ENCODE results near the gene TSPAN18. TPM values are rescaled to one million over a fixed set of nuclear protein-coding genes. Genes with fewer than 3 reads are reported as not detected.

The TSPAN18 gene
- total RNA-seq, 1 experiment from 2014 or later, result 13.3 TPM

DNA sequence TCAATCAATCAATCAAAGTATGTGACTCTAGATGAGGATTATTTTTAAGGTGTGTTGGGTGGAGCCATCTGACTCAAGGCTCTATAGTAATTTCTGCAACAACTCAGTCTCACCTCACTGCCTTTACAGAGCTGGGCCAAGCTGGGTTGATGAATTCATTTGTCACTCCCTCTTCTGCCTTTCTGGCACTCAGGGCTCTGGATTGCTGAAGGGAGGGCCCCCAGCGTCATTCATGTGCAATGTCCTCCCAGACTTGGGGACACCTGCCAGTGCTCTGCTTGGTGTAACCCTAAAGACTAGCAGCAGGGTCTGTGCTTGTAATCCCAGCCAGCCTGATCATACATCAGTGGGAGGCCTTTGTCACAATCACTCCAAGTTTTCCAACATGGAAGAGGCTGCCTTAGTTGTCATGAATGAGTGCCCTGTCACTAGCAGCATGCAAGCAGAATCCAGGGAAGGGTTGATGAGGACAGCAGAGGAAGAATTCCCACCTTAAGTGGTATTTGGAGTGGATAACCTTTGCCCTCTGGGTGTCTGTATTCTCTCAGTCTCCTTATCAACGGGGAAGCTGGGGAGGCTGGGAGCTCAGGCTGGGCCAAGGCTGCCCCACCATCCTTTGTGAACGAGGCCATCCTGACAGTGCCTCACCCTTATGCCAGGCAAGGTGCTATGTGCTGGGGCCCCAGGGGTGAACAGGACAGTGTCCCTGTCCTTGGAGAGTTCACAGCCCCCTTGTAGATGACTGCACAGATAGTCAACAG lies 225.9 kb downstream of the TSPAN18 start:
- DNase-seq (ENCODE audit: low spot score), result no peak
- in situ Hi-C loops (cut with HindIII; ENCODE audit: low sequenced_read_pairs), result no loop called here

DNA sequence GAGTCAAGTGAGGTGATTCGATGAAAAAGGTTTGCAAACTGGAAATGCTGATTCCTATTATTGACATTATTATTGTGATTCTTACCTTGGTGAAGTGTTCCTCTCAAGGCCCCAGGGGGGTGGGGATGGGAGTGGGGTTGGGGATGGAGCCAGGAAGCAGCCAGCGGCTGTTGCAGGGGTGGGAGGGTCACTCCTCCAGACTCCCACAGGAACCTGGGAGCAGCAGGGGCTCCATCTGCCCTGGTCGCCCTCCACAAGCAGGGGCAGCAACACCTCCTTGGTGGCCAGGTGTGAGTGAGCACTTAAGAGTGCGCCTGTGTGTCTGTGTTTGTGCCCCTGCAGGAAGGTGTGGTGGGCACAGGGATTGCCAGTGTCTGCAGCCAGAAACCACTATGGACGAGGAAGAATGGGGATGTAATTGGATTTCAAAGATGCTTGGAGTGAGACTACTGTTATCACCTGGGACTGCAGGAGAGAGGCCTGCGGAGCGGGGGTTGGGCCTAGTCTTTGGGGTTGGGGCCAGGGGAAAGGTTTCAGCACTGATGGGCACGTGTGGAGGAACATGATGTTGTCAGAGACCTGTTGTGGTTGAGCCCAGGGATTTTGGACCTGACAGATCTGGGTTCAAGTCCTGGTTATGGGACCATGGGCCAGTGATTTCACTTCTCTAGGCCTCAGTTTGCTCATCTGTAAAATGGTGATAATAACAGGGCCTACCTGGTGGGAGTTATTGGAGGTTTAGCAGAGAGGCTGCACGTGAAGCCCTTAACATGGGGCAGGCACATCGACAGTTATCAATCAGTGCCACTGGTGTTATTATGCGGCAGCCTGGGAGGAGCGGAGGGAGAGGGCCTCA lies 227.5 kb downstream of the TSPAN18 start:
- in situ Hi-C loops (cut with HindIII; ENCODE audit: low sequenced_read_pairs), result no loop called here
- DNase-seq (ENCODE audit: low spot score), result no peak

DNA sequence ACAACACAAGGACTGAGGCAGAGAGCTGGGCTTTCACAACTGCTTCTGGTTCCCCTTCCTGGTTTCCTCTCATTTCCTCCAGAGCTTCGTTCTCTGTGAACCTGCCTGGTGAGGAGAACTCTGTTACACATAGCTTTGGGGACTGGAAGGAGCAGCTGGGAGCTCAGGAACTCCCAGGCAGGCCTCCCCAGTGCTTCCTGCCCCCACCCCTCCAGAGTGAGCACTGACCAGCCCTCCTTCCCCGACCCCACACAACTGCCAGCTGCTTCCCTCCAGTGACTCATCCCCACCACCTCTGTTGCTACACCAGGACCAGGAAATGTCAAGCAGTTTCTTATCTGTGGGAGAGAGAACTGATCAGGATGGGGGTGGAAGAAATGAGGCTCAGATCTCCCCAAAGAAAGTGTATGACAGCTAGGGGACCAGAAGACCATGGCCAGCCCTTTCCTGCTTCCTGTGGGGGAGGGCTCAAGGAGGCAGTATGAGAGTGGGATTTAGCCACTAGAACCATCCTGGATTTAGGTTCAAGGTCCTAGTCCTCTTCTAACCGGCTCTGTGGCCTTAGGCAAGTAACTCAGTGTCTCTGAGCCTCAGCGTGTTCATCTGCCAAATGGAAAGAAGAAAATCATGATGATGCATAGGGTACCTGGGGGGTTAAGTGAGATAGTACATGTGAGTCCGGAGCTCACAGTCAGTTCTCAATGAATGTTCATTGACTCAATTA lies 228.4 kb downstream of the TSPAN18 start:
- in situ Hi-C loops (cut with HindIII; ENCODE audit: low sequenced_read_pairs), result no loop called here
- DNase-seq (ENCODE audit: low spot score), result no peak

DNA sequence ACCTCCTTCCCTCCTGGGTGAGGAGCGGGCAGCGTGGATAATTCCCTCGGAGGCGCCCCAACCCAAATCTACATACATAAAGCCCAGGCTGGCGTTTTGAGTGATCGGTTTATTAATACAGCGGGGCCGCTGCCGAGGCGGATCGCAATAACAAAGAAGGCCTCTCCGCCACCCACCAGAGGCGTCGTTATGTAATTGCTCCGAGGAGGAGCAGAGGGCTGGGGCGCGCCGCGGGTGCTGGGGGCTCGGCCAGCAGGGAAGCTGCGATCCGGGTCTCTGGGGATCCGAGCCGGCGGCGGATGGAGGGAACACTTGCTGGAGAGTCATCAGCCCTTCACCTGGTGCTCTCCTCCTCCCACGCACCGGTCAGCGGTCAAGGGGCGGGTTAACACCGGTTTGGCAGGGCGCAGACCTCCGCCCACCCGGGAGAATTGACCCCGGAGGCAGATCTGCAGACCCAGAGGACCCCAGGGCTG lies 230.3 kb downstream of the TSPAN18 start:
- in situ Hi-C loops (cut with HindIII; ENCODE audit: low sequenced_read_pairs), result no loop called here
- no peak for DNase-seq (ENCODE audit: low spot score)

DNA sequence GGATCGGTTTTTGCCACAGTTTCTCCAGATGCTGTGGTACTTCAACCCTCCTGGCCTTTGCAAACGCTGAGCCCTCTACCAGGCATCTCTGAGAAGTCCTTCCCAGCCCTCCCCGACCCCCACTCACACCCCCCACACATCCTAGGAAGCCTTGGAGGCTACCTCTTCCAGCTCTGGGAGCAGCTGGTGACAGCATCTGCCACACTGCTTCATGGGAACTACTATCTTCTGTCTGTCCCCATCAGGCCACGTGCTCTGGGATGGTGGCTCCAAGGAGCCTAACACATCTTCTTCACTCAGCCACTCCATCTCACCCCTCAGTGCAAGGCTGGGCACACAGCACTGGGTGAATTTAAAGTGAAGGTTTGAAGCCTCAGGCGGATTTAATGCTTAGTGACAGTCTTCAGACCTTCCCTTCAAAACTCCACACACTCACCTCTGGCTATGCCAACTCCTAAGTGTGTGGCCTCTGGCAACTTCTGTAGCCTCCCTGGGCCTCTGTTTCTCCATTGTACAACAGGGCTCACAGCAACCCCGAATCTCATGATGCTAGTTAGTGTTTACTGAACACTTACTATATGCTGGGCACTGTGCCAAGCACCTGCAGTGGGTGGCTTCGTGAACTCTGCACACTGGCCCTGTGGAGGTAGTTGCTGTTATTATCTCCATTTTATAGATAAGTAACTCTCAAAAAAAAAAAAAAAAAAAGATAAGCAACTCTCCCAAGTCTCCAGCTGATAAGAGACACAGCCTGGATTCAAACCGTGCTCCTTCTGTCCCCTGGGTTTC lies 231.2 kb downstream of the TSPAN18 start:
- in situ Hi-C loops (cut with HindIII; ENCODE audit: low sequenced_read_pairs), result no loop called here
- DNase-seq (ENCODE audit: low spot score), result no peak

DNA sequence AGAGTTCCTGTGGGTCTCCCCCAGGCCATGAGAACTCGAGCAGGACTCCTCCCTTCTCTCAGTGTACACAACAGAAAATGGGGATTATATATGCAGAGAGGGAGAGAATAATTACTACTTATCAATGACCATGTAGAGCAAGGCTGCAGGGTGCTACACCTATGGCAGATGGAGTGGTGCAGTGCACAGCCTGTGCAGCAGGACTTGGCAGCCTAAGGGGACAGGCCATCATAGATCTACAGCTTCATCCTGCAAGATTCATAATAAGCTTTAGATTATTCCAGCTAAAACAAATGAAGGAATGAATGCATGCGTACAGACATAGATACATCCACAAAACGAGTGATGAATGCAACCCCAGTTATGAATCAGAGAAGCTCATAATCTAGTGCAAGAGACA lies 232.3 kb downstream of the TSPAN18 start:
- DNase-seq (ENCODE audit: low spot score), result no peak
- in situ Hi-C loops (cut with HindIII; ENCODE audit: low sequenced_read_pairs), result no loop called here

DNA sequence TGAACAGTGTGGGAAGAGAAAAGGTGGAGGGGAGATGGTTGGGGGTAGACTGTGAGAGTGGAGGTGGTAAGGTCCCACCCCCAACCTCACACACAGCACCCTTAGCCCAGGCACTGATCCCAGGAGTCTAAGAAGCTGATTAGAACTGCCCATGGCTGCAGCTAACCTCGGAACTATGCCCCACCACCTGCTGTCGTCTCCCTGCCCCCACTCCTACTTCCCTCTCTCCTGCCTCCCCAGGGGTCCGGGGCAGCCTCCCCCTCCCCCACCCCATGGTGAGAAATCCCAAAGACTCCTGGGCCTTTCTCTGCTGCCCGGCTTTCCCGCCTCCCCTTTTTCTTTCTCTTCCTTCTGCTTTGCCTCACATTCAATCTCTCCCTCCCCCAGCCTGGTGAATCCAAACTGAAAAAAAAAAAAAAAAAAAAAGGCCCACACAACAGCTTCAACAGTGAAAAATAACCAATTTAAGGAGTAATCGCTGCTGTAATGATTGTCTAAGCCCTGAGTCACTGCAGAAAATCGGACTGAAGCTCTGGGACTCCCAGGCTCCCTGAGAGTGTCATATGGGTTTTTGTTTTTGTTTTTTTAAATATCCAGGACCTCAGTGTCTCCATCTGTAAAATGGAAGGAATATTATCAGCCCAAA lies 233.6 kb downstream of the TSPAN18 start:
- in situ Hi-C loops (cut with HindIII; ENCODE audit: low sequenced_read_pairs), result no loop called here
- no peak for DNase-seq (ENCODE audit: low spot score)

DNA sequence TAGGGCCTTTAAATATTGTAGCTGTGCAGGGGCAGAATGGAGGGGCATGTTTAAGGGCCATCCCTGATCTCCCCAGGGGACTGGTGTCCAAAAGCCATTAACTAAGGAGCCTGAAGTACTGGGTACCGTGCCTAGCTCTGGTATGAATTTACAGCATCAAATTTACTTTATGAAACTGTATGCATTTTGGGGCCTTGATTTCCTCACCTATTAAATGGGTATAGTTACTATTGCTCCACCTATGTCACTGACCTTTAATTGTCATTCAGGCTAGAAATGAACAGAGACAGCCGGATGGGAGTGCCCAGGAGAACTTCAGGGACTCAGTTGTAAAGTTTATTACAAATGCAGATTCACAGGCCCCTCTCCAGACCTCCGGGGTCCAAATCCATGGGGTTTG lies 235.7 kb downstream of the TSPAN18 start:
- no peak for DNase-seq (ENCODE audit: low spot score)
- in situ Hi-C loops (cut with HindIII; ENCODE audit: low sequenced_read_pairs), result no loop called here

DNA sequence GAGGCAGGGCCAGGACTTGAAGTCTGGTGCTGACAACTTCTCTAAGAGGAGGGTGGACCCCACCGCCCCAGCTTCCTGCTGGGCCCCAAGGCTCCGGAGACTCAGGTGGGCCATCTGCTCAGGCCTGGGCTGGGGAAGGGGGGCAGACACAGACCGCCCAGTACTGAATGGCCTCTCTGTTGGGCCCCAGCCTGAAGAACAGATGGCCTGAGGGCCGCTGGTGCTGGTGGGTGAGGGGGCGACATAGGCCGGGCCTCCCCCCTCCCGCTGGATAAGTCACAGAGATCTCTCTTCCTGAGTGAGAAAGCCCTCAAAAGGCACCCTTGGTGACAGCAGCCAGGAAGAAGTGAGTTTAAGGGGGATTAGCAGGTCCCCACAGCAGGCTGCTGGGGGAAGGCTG lies 236.4 kb downstream of the TSPAN18 start:
- in situ Hi-C loops (cut with HindIII; ENCODE audit: low sequenced_read_pairs), result no loop called here
- DNase-seq (ENCODE audit: low spot score), result no peak

DNA sequence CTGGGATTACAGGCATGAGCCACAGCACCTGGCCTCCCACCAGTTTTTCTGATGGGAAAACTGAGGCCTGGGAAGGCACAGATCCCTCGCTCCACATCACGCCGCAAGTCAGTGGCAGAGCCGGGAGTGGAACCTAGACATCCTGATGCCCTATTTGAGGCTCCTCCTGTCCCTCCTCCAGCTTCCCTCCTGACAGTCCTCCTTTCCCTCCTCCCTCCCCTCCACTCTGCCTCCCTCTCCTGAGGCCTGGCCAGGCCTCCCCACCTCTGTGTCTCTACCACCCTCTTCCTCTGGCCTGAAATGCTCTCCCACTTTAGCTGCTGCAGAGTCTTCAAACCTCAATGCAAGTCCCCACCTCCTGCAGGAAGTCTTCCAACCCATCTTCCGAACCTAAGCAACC lies 237.2 kb downstream of the TSPAN18 start:
- in situ Hi-C loops (cut with HindIII; ENCODE audit: low sequenced_read_pairs), result no loop called here

DNA sequence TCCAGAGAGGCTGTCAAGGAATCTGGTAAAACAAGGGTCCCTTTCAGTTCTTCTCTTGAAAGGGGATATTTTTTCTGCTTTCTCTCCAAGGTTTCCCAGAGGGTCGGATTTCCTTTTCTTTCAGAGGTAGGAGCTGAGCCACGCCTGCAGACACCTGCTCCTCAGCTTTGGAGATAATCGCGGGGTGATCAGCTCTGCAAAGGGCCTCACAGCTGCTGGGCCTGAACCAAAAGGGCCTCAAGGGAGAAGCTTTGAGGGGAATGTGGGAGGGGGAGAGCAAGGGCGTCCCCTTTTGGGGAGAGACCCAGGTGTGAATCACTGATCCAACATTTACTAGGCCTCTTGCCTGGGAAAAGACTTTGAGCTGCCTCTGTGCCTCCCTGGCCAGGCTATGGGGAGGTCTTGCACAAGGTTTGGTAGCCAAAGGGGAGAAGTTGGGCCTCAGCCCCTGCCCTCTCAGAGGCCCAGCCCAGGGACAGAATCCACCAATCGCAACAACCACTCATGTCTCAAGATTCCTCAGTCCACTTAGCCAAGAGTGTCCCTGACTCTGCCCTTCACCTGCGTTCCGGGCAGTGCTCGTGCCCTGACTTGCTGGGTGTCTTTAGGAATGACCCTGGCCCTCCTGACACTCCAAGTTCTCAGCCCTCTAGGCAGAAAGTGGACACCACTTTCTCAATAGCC lies 237.9 kb downstream of the TSPAN18 start:
- no peak for DNase-seq (ENCODE audit: low spot score)
- in situ Hi-C loops (cut with HindIII; ENCODE audit: low sequenced_read_pairs), result no loop called here

More for the DNA sequence above, 237.2 kb downstream of the TSPAN18 start:
- DNase-seq (ENCODE audit: low spot score), result no peak

DNA sequence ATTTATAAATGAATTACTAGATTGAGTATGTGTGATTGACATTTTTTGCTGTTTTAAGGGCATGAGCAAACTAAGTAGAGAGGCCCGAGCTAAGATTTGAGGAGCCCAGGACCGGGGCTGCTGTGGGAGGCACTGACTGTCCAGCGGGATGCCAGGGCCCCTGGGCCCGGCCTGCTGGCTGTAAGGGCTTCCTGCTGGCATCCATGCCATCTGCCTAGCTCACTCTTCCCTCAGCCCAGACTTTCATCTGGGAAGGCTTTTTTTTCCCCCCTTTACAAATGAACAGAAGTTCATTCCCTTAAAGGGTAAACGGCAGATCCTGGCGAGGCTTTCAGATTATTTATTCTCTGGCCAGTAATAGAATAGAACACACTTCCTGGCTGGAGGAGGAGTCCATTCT lies 239.9 kb downstream of the TSPAN18 start:
- in situ Hi-C loops (cut with HindIII; ENCODE audit: low sequenced_read_pairs), result no loop called here
- DNase-seq (ENCODE audit: low spot score), result no peak

DNA sequence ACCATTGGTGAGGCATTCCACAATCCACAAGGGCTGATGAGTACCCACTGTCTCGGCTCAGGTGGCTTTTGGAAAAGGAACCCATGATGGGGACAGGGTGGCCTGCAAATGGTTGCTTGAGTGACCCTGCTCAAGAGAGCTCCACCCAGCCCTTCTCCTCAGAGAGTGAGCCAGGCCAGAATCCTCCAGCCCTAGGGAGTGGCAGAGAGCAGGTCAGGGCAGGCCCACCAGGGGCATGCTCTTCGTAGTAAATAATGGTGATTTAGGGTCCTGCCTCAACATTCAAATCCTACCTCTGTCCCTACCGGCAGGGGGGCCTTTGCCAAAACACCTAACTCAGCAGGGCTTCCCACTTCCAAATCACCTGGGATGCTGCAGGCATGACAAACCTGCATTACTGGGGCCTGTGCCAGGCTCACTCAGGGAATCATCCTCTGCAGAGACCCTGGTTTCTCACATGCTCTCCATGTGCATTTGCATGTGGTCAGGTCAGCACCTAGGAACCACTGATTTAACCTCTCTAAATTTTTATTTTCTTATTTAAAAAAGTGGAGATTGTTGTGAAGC lies 241.3 kb downstream of the TSPAN18 start:
- in situ Hi-C loops (cut with HindIII; ENCODE audit: low sequenced_read_pairs), result no loop called here
- DNase-seq (ENCODE audit: low spot score), result no peak

DNA sequence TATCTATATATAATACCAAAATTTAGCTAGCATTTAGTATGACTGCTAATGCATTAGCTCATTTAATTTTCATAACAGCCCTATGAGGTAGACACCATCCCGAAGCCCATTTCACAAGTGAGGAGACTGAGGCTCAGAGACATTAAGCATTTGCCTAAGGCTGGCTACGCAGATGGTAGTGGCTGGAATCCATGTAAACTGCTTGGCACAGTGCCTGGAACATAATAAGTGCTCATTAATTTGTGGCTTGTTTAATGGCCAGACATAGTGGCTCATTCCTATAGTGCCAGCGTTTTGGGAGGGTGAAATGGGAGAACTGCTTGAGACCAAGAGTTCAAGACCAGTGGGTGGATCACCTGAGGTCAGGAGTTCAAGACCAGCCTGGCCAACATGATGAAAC lies 241.7 kb downstream of the TSPAN18 start:
- in situ Hi-C loops (cut with HindIII; ENCODE audit: low sequenced_read_pairs), result no loop called here
- DNase-seq (ENCODE audit: low spot score), result no peak

DNA sequence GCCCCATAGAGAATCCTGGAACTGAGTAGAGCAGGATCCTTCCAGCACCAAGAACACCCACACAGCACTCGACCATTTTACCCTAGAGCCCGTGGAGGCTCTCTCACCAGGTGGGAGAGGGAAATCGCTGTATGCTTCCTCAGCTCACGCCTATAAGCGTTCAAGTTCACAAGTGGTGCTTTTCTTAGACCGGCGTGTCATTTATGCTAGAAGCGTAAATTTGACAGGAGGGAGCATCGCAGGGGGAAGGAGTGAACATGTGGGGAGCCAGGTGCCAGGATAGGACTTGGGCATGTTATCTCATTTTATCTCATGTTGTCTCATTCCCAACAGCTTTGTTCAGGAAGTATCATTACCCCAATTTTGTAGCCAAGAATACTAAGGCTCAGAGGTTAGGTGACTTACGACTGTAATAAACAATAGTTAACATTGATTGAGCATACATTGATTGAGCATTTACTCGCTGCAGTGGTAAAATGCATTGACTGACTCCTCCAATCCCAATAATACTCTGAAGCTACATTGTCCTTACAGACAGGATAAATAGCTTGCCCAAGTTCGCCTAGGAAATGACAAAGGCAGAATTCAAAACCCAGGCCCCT lies 243.0 kb downstream of the TSPAN18 start:
- DNase-seq (ENCODE audit: low spot score), result no peak
- in situ Hi-C loops (cut with HindIII; ENCODE audit: low sequenced_read_pairs), result no loop called here

DNA sequence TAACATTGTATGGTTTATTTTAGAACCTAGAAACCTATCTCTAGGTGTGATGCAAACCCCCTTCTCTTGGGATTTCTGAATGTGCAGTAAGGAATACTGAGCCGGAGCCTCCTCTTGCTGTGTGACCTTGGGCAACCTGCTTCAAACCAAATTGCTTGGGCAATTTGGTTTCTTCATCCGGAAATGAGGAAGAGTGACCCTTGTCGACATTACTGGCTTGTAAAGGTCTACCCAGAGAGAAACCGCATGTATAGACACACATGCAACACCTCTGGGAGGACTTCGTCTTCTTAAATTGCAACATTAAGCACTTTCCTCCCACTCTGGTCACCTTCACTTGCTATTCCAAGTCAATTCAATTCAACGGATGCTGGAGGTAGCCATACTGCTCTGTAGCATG lies 243.5 kb downstream of the TSPAN18 start:
- in situ Hi-C loops (cut with HindIII; ENCODE audit: low sequenced_read_pairs), result no loop called here
- no peak for DNase-seq (ENCODE audit: low spot score)

DNA sequence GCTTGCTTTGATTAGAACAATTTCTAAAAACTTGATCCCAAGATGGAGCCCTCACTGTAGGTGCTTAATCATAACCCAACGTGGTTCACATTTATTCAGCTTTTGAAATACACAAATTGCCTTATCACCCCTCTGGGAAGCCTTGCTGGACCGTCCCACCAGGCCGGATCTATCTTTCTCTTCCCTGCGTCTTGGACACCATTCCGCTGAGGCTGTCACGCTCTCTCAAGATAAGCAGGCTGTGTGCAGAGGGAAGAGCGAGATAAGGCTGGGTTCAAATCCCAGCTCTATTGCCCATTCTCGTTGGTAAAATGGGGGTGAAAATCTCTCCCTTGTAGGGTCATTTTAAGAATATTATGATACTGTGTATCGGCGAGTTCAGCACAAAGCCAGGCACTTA lies 244.4 kb downstream of the TSPAN18 start:
- no peak for DNase-seq (ENCODE audit: low spot score)
- in situ Hi-C loops (cut with HindIII; ENCODE audit: low sequenced_read_pairs), result no loop called here

Data from G401 (cell line).